NOMO-1 treated with dmso at 0.1 percent for 144 hours (cell line): ENCODE data around the gene DNAH14.
"Not testable (repeated sequence)": the region's sequence is repeated elsewhere in the genome, so short reads cannot be mapped to it uniquely, and the experiment has no call there.

Experiments
- DNase-seq: peaks from one replicate; lab custom pipeline; 2025; ENCODE audit not compliant: unreplicated experiment; lab: John Stamatoyannopoulos, UW

DNAH14 gene

GRCh38 chr1:224991550-224991949, 62.1 kb downstream of the DNAH14 start:
- not testable (repeated sequence) for DNase-seq

DNA sequence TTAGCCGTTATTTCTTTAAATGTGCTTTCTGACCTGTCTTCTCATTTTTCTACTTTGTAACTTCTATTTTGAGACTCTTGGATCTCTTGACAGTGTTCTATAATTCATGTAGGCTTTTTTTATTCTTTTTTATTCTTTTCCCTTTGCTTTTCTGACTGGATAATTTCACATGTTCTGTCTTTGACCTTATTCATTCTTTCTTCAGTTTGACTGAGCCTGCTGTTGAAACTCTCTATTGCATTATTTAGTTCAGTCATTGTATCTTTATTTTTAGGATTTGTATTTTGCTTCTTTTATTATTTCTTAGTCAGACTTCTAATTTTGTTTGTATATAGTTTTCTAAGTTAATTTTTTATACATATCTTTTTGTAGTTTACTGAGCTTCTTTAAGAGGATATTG, 66.1 kb downstream of the DNAH14 start:
- DNase-seq = no peak

- DNase-seq = no peak
Measured at GRCh38 chr1:224996266-224996665, 66.8 kb downstream of the DNAH14 start.

- no peak for DNase-seq
Measured at GRCh38 chr1:224998185-224998584, 68.7 kb downstream of the DNAH14 start.

DNA sequence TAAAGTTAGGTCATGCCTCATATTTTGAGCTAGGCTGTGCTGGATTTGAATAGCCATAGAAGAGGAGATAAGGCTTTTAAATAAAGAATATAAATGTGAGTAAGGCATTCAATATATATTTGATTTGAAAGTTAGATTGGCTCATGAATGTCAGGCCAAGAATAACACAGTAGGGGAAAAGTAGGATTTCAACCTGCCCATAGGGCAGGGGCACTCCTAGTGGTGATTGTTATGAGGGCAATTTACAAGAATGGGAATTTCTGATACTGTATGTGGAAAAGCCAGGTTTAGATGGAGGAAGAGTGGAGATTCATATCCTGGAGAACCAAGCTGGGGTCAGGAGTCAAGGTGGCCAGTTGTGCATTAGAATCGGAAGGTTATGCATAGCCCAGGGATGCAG, 74.9 kb downstream of the DNAH14 start:
- no peak for DNase-seq

DNA sequence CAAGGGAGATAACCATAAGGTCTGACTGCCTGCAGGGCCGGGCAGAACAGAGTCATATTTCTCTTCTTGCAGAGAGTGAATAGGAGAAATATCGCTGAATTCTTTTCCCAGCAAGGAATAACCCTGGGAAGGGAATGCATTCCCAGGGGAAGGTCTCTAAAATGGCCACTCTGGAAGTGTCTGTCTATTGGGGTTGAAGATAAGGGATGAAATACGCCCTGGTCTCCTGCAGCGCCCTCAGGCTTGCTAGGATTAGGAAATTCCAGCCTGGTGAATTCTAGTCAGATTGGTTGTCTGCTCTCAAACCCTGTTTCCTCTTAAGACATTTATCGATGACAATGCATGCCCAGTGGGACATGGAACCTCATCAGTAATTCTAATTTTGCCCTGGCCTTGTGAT, 76.9 kb downstream of the DNAH14 start:
- not testable (repeated sequence) for DNase-seq

DNA sequence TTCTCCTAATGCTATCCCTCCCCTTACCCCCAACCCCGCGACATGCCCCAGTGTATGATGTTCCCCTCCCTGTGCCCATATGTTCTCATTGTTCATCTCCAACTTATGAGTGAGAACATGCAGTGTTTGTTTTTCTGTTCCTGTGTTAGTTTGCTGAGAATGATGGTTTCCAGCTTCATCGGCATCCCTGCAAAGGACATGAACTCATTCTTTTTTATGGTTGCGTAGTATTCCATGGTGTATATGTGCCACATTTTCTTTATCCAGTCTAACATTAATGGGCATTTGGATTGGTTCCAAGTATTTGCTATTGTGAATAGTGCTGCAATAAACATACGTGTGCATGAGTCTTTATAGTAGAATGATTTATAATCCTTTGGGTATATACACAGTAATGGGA, 78.6 kb downstream of the DNAH14 start:
- not testable (repeated sequence) for DNase-seq

DNA sequence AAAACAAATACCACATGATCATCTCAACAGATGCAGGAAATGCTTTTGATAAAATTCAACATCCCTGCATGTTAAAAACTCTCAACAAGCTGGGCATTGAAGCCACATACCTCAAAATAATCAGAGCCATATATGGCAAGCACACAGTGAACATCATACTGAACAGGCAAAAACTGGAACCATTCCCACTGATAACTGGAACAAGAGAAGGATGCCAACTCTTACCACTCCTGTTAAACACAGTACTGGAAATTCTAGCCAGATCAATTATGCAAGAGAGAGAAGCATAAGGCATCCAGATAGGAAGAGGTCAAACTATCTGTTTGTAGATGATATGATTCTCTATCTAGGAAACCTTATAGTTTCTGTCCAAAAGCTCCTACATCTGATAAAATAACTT, 91.6 kb downstream of the DNAH14 start:
- DNase-seq = no peak

DNA sequence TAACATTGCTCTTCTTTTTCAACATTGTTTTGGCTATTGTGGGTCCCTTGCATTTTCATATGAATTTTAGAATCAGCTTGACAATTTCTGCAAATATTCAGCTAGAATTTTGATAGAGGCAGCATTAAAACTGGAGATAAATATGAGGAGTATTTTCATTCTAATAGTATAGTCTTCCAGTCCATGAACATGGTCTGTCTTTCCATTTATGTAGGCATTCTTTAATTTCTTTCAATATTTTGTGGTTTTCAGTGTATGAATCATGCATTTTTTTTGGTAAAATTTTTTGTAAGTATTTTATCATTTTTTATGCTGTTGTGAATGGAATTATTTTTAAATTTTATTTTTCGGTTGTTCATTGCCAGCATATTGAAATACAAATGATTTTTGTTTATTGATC, 97.2 kb downstream of the DNAH14 start:
- DNase-seq = no peak

DNA sequence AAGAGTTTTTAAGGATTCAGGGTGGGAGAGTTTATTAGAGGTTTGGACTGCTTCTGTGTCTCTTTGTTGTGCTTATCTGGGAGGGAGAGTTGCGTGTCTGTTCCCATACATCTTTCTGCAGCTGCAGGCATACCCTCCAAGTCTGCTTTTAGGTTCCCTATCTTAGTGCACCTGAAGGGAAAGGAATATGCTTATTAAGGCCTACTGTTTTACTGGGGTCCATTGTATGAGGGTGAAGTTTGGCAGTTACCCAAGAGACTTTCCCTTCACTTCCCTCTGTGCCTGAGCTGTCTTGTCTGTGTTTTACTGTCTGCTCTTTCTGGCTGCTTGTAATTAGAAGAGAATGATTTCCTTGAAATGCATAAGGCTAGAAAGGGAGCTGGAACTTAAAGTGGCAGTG, 107.0 kb downstream of the DNAH14 start:
- DNase-seq = not testable (repeated sequence)

DNA sequence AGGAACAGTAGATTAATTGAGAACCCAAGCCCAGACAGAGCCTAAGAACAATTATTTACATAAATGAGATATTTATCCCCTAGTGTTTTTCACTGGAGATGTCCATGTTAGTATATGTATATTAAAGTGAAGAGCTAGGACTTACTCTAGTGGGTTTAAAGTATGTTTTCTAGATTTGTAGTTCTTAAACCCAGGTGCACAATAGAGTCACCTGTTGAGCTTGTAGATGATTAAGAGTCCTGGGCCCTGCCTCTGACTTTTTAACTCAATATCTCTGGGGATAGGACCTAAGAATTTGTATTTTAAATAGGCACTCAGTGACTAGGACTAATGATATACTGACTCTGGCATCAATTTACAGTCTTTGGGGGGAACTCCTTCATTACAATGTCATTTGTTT, 112.8 kb downstream of the DNAH14 start:
- no peak for DNase-seq

- no peak for DNase-seq
Measured at GRCh38 chr1:225044258-225044657, 114.8 kb downstream of the DNAH14 start.

DNA sequence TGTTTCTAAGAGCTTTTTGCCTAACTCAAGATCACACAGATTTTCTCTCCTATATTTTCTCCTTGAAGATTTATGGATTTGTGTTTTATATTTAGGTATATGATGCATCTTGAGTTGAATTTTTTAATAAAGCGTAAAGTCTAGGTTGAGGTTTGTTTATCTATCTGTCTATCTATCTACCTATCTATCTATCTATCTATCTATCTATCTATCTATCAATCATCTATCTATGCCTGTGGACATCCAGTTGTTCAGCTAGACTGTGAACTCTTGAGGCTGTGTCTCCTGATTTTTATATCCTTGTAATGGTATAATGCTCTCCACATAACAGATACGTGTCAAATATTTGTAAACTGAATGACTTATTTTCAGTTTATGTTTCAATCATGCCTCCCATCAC, 120.1 kb downstream of the DNAH14 start:
- no peak for DNase-seq

DNA sequence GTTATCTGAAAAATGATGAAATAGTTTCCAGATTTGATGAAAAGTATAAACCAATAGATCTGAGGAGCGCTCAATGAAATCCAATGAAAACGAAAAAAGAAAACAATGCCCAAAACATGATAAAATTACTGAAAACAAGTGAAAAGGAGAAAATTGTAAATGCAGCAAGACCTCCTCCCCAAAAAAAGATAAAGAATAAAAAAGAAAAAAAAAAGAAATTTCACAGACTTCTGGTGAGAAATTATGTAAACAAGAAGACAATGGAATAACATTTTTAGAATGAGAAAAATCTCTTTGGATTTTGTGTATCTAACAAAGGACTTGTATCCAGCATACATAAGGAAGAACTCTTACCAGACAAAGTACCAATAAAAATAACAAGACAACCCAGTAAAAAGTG, 134.2 kb downstream of the DNAH14 start:
- no peak for DNase-seq

DNA sequence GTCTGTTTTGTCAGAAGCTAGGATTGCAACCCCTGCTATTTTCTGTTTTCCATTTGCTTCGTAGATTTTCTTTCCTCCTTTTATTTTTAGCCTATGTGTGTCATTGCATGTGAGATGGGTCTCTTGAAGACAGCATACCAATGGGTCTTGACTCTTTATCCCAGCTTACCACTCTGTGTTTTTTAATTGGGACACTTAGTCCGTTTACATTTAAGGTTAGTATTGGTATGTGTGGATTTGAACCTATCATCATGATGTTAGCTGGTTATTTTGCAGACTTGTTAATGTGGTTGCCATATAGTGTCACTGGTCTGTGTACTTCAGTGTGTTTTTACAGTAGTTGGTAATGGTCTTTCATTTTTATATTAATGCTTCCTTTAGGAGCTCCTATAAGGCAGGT, 141.5 kb downstream of the DNAH14 start:
- no peak for DNase-seq

DNA sequence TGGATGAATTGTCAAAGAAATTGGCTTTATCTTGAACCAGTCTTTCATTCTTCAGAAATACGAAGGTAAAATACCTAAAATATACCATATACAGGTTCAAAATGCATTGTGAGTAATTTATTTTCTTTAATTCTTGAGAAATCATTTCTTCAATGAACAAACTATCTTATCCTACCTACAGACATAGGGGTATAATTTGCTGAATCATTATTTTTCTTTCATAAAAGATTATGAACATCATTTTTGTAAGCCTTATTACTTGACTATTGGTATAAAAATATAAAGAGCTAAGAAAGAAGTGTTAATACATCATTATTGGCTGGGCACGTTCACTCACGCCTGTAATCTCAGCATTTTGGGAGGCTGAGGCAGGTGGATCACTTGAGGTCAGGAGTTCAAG, 167.7 kb downstream of the DNAH14 start:
- DNase-seq = no peak

- no peak for DNase-seq
Measured at GRCh38 chr1:225111000-225111399, 181.5 kb downstream of the DNAH14 start.

DNA sequence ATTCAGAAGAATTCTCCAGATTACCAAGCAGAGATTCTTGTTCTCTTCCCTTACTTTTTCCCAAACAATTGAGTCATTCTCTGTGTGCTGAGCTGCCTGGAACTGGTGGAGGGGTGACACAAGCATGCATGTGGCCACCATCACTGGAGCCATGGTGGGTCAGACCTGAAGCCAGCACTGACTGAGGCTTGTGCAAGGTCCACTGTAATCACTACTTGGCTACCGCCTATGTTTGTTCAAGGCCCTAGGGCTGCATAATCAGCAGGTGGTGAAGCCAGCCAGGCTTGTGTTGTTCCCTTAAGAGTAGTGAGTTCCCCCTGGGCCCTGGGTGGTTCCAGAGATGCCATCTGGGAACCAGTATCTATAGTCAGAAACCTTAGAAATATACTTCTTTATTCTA, 183.8 kb downstream of the DNAH14 start:
- no peak for DNase-seq

- no peak for DNase-seq
Measured at GRCh38 chr1:225114354-225114990, 185.0 kb downstream of the DNAH14 start.

DNA sequence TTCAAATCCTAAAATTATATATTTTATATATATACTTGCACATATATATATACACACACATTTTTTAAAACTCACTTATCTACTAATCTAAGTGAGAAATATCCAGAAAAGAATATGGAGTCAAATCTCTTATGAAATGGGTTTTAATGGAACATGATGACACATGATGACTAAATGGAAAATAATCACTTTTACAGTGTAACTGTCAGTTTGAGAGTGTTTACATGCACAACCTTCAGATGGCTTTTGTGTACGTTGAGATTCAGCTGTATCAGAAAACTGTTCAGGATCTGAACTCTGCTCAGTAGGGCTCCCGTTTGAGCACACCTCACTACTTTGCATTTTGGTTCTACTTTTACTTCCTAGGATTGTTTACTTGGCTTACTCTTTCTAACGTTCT, 189.8 kb downstream of the DNAH14 start:
- no peak for DNase-seq

DNA sequence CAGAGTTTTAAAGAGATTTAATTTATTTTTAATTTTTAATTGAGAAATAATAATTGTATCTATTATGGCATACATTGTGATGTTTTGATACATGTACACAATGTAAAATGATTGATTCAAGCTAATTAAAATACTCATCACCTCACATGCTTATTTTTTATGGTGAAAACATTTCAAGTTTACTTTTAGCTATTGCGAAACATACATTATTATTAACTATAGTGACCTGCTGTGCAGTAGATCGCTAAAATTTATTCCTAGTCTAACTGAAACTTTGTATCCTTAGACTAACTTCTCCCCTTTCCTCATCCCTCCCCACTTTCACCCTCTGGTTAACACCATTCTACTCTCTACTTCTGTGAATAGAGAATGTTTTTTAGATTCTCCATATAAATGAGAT, 191.6 kb downstream of the DNAH14 start:
- DNase-seq = no peak

DNA sequence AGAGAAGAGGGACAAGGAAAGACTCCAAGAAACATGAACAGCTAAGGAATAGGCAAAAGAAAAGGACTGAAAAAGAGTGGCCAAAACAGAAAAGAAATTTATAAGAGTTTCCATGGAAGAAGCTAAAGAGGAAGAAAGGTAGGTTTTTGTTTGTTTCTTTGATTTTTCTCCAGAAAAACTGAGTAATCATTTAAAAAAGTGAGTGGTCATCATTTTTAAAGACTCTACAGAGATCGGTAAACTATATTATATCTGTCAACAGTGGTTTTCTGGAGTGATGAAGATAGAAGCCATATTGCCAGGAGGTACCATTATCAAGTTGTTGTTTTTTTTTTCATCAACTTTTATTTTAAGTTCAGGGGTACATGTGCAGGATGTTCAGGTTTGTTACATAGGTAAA, 202.4 kb downstream of the DNAH14 start:
- no peak for DNase-seq

DNA sequence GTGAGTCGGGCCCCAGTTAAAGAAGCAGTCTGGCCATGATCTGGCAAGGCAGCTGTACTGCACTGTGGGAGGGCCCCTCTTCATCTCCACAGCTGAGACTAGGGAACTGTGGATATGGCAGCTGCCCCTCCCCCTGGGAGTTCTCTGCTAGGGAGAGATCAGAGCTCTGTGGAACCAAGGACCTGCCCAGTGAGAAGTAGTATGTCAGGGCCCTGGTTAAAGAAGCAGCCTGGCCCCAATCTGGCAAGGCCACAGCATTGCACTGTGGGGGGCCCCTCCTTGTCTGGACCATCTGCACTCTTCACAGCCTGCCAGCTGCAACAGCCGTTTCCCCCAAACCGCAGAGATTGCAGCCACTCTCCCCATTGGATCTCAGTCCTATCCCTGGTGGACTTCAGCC, 208.5 kb downstream of the DNAH14 start:
- DNase-seq = no peak

DNA sequence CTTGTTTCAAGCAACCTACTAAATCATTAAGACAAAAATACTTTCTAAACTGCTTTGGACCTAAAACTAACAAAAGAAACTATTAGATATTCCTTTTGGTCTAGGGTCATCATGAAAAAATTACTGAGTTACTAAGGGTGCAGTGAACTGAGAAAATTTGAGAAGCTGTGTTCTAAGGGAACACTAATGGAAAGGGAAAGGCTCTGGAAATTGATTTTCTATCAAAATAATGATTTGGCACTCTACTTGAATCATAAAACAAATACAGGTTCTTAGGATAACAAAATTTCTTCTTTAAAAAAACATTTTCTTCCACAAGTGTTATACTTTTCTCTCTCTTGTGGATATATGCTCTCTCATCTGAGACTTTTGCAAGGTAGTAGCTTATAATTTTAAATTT, 213.5 kb downstream of the DNAH14 start:
- no peak for DNase-seq
